Measurements from ENCODE around the gene TRIML2.

Gene TRIML2, protein sequence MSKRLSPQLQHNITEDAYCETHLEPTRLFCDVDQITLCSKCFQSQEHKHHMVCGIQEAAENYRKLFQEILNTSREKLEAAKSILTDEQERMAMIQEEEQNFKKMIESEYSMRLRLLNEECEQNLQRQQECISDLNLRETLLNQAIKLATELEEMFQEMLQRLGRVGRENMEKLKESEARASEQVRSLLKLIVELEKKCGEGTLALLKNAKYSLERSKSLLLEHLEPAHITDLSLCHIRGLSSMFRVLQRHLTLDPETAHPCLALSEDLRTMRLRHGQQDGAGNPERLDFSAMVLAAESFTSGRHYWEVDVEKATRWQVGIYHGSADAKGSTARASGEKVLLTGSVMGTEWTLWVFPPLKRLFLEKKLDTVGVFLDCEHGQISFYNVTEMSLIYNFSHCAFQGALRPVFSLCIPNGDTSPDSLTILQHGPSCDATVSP

DNA sequence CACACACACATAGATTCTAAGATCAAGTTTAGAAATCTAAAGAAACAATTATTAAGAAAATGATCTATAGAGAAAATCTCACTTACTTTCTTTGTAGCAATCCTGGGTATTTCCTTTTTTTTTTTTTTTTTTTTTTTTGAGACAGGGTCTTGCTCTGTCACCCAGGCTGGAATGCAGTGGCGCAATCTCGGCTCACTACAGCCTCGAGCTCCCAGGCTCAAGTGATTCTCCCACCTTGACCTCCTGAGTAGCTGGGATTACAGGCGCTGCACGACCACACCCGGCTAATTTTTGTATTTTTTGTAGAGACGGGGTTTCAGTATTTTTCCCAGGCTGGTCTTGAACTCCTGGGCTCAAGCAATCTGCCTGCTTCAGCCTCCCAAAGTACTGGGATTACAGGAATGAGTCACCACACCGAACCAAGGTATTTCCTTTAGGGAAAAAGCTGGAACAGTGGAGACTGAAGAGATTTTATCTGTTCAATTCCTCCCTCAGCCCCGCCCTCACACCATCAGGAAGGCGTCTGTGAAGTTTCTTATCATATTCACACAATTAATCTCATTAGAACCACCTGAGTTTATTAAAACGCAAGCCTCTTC is at the start of gene TRIML2:
TRIML2 (minus strand) TSS at position 447 of the 599 bp plus-strand sequence. CDS start 4,235 bp downstream, outside the sequence.
- DNase-seq (ENCODE audit: low spot score): no peak

DNA sequence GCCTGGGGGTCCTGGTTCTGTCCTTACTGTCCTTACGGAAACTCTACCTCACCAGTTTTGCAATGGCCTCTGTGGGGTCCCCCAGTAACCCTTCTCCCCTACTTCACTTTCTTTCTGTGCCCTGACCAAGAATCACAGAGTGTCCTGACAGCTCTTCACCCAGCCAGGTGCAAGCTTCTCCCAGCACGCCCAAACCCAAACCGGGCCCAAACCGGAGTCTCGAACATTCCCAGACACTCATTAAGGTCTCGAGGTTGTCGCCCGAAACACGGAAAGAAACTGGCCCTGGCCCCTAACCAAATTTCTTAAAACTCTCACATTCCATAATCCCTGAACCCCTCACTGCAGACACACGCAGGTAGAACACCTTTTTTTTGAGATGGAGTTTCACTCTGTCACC is 48.9 kb upstream of the TRIML2 start:
- DNase-seq (ENCODE audit: low spot score): no peak

DNA sequence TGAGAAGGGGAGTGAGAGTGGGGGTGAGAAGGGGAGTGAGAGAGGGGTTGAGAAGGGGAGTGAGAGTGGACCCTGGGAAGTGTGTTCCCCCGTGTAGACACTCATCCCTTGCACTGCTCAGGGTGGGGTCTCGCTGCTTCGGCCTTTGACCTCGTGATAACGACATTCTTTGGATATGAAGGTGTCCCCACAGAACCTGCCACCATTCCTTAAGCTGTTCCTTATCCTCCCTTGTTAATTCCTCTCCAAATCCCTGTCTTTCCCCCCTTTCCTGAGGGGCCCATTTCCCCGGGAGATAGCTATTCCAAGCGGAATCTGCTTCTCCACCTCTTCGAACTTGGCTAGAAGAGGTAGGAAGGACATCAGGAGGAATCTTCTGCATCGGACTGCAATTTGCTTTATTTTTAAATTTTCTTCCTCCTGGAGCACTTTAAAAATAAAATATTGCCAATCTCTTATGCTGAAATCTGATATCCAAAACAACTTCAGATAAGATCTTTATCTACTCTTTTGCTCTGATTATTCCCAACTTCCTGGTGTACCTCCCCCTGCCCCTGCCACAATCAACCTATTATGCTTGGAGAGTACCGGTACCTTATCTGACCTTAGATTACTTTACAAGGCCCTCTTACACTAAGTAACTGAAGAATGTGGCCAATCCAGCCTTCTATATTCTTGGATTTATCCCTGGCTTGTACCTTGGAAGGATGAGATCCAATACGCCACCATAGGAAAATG is 45.4 kb upstream of the TRIML2 start:
- DNase-seq (ENCODE audit: low spot score): no peak

DNA sequence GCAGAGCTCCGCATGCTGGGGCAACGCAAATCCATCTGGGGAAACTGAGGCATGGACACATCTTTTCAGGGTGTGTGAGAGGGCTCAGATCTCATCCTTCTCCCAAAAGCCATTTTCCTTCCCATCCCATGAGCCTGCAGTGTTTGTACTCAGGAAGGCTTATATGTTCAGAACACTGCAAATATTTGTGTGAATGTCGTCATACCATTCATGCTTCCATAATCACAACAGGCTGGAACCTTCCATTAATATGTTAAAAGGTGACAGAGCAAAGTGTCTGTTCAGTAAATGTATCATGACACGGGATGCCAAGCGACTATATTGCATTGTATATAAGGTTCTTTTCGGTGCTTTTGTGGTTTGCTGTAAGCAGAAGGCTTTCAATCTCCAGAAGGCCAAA is 38.4 kb upstream of the TRIML2 start:
- no peak for DNase-seq (ENCODE audit: low spot score)

DNA sequence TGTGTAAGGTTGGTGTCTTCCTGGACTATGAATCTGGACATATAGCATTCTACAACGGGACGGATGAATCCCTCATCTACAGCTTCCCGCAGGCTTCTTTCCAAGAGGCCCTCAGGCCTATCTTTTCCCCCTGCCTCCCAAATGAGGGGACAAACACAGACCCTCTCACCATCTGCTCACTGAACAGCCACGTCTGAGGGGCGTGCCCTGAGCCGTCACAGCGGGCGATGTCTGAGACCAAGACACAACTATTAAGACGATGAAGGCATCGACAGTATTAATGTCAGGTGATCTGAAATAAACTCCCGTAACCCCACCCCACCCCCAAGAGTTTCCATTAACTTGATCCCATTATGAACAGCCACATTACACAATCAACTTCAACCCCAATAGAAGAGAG is 37.8 kb upstream of the TRIML2 start:
- no peak for DNase-seq (ENCODE audit: low spot score)

DNA sequence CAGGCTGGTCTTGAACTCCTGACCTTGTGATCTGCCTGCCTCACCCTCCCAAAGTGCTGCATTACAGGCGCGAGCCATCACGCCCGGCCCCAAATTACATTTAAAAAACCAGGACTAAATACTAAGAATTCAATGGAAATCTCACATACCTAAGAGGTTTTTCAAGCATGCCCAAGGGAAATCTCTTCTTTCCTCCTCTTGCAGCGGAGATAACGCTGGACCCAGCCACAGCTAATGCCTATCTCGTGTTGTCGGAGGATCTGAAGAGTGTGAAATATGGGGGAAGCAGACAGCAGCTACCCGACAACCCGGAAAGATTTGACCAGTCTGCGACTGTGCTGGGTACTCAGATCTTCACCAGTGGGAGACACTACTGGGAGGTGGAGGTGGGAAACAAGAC is 37.2 kb upstream of the TRIML2 start:
- no peak for DNase-seq (ENCODE audit: low spot score)

DNA sequence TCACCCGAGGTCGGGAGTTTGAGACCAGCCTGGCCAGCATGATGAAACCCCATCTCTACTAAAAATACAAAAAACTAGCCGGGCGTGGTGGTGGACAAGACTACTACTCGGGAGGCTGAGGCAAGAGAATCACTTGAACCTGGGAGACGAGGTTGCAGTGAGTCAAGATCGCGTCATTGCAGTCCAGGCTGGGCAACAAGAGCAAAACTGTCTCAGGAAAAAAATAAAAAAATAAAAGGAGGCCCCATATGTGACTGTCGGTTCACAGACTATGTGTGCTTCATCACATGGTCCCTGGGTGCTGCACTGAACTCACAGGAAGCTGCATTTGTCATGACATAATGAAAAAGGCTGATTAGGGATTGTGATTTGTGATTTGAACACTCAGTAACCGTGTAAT is 36.2 kb upstream of the TRIML2 start:
- no peak for DNase-seq (ENCODE audit: low spot score)

DNA sequence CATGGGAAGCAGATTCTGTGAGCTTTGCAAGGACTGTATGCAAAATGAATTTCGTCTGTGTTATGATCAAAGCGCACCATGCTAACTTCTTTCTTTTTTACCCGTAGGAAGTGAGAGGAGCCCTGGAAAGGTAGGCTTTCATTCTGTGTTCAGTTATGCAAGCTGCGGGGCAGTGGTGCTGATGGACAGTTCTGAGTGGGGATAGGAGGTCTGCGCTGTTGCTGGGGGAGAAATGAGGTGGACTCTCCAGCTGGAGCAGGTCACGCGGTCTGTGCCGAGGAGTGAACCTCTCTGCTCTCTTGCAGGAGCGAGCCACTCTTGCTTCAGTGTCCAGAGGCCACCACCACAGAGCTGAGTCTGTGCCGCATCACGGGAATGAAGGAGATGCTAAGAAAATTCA is 34.3 kb upstream of the TRIML2 start:
- no peak for DNase-seq (ENCODE audit: low spot score)

DNA sequence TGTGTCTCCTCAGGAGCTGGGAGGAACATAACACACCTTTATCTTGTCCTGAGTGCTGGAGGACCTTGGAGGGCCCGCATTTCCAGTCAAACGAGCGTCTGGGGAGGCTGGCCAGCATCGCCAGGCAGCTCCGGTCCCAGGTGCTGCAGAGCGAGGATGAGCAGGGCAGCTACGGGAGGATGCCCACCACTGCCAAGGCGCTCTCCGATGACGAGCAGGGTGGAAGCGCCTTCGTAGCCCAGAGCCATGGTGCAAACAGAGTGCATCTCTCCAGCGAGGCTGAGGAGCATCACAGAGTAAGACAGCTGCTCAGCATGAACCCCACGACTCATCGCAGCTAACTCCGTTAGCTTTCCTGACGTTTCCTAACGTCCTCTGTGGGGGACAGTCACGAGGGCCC is 30.3 kb upstream of the TRIML2 start:
- no peak for DNase-seq (ENCODE audit: low spot score)

DNA sequence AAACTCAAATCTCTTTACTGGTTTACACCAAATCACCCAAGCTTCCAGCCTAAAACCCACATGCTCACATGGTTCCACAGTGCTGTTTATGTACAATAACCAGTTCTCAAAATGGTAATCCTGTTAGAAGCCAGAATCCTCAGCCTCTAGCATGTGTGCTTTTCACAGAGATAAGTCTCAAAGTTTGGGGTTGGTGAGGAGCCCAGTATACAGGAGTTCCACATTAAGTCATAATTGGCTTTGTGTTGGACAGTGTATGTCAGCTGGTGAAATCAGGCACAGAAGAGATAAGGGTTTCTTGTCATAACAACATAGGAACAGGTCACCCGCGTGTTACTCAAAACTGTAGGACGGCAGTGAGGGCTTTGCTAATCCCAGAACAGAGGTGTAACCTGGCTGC is 29.7 kb upstream of the TRIML2 start, which contains the start of gene TRIML1:
TRIML1 (plus strand) TSS at position 301 of the 400 bp plus-strand sequence. CDS start 118 bp downstream, outside the sequence.
- no peak for DNase-seq (ENCODE audit: low spot score)

DNA sequence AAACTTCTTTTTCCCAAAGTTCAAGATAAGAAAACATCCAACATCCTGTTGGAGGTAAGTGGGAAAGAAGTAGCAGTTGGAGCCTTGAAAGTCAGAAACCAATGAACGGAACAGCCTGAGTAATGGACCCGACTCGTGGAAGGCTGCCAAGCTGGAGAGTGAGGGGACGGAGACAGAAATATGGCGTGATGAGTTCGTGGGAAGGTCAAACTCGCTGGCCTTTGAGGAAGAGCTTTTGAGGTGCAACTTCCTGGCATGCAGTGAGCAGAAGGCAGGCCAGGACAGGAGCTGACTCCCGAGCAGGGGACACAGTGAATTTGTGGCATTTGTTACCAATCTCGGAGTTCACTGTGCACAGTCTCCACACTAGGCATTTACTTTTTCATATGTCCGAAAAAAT is 28.8 kb upstream of the TRIML2 start:
- no peak for DNase-seq (ENCODE audit: low spot score)

DNA sequence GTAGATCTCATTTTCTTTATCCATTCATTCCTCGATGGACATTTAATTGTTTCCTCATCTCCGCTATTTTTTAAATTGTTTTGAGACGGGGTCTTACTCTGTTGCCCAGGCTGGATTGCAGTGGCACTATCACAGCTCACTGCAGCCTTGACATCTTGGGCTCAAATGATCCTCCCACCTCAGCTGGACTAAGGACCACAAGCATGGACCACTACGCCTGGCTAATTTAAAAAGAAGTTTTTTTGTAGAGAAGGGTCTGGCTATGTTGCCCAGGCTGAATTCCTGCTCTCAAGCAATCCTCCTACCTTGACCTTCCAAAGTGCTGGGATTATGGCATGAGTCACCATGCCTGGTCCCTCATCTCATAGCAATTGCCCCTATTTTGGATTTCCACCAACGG is 22.8 kb upstream of the TRIML2 start:
- no peak for DNase-seq (ENCODE audit: low spot score)

DNA sequence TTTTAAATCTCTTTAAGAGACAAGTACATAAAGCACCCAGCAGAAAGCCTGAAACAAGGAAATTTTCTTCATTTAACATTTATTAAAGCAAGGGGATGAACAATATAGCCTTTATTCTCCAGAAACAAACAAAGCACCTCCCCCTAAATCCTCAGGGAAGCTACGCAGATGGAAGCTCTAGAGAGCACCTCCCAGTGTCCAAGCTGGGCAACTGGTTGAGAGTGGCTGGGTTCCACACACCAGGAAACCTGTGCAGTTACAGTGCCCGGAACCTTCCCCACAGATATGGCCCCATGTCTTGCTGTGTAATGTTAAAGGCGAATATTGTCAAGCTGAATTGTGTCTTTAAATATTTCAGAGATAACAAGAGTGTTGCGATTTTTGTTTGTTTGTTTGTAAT is 21.0 kb upstream of the TRIML2 start:
- DNase-seq (ENCODE audit: low spot score): no peak

DNA sequence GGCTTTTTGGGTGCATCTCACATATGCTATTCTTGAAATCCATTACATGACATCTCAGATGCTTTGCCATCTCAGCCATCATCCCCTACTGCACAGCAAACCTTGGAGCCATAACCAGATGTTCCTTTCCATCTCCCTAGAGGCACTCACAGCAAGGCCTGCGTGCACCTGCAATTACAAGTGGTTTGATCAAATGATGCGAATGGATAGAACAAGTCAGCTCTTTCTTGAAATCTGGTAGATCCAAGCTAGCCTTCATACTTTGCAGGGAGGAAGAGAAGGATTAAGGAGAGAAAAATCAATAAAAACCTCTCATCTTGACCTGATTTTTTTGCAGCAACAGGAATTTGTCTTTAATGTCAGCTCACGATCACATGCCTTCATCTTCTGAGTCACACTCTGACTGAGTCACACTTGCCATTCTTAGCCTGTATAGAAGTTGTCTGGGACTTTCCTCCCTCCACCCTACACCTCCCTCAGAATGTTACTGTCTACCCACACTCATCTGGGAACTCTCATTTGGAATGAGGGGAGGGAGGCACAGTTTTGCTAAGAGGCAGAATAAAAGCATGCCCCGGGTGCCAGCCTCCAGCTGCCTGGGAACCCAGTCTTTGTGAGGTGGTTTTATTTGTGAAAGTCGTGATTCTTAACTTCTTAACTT is 17.9 kb upstream of the TRIML2 start:
- peak; percentile 0 for DNase-seq (ENCODE audit: low spot score)

DNA sequence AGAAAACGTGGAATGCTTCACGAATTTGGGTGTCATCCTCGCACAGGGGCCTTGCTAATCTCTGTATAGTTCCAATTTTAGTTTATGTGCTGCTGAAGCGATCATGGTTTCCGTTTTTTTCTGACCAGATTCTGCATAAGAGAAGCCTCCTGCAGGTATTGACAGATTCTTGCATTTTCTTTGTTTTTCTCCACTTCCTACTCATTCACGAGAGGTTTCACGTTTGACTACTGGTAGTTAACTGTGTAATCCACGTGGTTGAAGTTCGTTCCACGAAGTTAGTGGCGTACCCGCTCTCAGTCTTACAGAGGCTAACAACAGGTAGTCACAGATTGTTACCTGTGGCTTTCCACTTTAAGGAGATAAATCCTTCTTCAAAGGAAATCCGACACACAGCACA is 12.1 kb upstream of the TRIML2 start:
- DNase-seq (ENCODE audit: low spot score): no peak

DNA sequence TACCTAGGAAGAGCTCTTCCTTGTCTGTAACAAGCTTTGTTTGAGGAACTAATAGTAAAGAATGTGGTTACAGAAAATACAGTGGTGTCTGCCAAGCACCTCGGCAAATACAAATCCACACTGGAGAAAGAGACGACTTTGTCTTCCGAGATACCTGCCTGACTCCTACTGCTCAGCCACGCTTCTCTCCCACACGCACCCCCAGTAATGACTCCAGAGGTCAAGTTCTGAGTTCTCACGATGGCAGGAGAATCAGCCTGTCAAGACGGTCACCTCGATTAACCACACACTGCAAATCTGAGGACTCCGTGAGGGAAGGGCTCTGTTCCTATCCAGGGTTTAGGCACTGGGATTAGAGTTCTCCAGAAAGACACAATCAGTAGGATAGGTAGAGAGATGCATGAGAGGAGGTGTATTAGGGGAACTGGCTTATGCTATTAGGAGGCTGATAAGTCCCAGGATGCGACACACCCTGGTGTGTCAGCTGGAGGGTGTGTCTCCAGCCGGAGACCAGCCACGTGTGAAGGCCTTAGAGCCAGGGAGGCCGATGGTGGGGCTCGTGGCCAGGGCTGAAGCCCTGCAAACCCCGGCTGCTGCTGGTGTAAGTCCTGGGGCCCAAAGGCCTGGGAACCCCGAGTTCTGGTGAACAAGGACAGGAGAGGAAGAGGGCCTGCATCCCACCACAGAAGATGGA is 8.4 kb upstream of the TRIML2 start:
- DNase-seq (ENCODE audit: low spot score): no peak

DNA sequence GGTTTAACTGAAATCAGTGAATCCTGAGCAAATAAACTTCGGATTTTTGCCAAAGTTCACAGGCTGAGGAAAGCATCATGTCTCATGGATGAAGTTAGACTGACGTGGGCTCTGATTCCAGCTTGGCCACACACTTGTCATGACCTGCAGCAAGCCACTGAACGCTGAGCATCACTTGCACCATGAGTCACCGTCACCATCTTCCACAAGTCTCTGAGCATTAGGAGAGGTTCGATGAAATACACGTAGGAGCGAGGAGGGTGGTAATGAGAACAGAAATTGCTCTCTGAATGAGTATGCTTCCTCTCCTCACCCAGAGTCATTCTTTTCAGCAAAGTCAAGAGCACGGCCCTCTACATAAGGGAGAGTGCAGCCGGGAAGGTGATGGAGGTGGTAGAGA is 3.8 kb upstream of the TRIML2 start:
- DNase-seq (ENCODE audit: low spot score): no peak

DNA sequence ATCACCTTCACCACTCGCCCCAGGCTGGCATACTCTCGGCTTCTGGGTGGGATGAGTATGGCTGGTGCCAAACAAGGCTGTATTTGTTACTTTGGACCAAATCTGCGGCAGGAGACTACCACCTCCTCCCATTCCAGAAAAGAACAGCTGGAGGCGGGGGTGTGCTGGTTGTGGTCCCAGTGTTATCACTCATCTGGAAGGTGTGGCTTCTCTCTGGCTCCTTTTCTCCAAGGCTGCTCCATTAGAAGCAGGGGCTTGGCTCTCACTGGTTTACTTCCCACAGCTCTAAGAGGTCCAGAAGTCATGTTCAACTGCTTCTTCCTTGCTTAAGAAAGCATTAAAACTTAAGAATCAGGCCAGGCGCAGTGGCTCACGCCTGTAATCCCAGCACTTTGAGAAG is 2.6 kb upstream of the TRIML2 start:
- no peak for DNase-seq (ENCODE audit: low spot score)

DNA sequence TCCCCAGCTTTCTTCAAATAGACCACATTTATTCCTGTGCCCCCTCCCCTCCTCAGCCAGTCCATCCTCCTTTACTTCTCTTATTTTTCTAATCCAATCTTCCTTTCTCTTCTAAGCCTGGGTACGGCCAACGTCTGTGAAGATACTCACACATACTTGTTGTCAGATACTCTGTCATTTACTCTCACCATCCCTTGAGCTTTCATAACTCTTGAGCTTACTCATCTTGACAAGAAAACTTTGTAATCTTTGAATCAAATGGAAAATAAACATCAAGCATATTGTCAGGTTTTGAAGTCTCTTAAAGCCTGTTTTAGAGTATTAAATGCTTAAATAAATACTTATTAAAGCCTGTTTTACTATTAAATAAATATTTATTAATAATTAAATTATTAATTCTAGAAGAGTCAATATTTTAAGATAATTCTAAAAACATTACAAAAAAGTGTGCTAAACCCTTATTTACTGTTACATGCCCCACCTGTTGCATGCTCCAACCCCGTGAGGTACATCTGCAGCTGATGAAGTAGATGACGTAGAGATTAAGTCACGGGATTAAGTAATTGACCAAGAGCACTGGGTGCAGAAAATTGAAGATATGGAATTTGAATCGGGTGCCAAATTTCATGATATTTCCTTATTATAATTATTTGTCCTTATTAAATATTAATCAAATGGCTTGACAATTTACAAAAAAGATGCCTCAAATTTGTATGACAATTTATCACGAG is 1.5 kb upstream of the TRIML2 start:
- no peak for DNase-seq (ENCODE audit: low spot score)

DNA sequence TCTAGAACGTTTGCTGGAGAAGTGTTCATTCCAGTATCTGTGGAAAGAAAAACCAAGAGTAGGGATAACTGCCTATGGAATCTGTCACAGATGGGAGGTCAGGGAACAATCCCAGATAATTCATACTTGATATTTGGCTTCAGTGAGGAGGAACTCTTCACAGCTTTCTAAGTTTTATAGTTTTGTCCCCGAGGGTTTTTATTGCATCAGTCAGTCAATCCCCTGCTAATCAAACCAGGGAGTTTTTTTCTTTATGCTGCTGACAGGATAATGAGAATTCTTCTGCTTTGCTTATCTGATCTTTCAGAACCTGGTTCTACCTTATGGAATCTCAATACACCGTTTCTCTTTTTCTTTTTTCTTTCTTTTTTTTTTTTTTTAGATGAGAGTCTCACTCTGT is 633 bp upstream of the TRIML2 start:
- no peak for DNase-seq (ENCODE audit: low spot score)
